Thyroid gland (tissue), 4 donors: ENCODE results near the gene CSTB. TPM values are rescaled to one million over a fixed set of nuclear protein-coding genes. Genes with fewer than 3 reads are reported as not detected.

Experiments
- DNase-seq, 2 donors: peaks; one replicate each; pipeline ENCODE4 v3.0.0-alpha.2; 2019
- H3K27ac ChIP-seq, 3 donors: fragments of 200-600 bp; sonication (generic); 1 replicate in 2 of 3; 2 replicates in 1 of 3; pipeline ENCODE4 v1.5.1; 2016 to 2019; ENCODE audit warnings: mild to moderate bottlenecking in 1 of 3, moderate library complexity in 1 of 3
- H3K27me3 ChIP-seq: fragments of 200-600 bp; sonication (generic); one replicate; pipeline ENCODE4 v1.5.1; 2019
- H3K36me3 ChIP-seq, 2 donors: fragments of 200-600 bp; sonication (generic); one replicate each; pipeline ENCODE4 v1.5.1; 2016 to 2019
- H3K4me1 ChIP-seq, 2 donors: fragments of 200-600 bp; sonication (generic); one replicate each; pipeline ENCODE4 v1.5.1; 2017 to 2019
- H3K4me3 ChIP-seq, 3 donors: fragments of 200-600 bp; sonication (generic); replicated peaks in 1 of 3; 1 replicate in 2 of 3; 2 replicates in 1 of 3; pipeline ENCODE4 v1.5.1; 2016; ENCODE audit warnings: mild to moderate bottlenecking in 1 of 3
- H3K9me3 ChIP-seq: fragments of 200-600 bp; sonication (generic); one replicate; pipeline ENCODE4 v1.5.1; 2017
- CTCF ChIP-seq, 6 experiments: fragments of 200-600 bp in 3 of 6; fragments of 450-650 bp in 3 of 6; sonication (generic) in 3 of 6; IDR thresholded peaks; one replicate each; pipeline ENCODE4 v1.5.1; 2016 to 2019; ENCODE audit warnings: antibody characterized with exemption in 6 of 6, mild to moderate bottlenecking in 2 of 6, inconsistent platforms in 1 of 6, moderate library complexity in 1 of 6
- POLR2A ChIP-seq, 2 donors: fragments of 450-650 bp; IDR thresholded peaks; one replicate each; pipeline ENCODE4 v1.6.1; 2017; ENCODE audit warnings: antibody characterized with exemption in 2 of 2, mild to moderate bottlenecking in 2 of 2, moderate library complexity in 1 of 2
- WGBS, 2 donors: methylation state at CpG; one replicate each; pipeline ENCODE4 v1.1.5; 2017; 5-methylcytosine and 5-hydroxymethylcytosine counted together
- intact Hi-C: fragments of 100-400 bp; cut with DNase I; formaldehyde crosslinking; loops from one replicate; pipeline ENCODE4 v1.15.1; 2023
- total RNA-seq, 4 donors: library from RNA; depleted of rRNA; stranded (reverse); fragments of >200 nt; gene quantifications; one replicate each; pipeline ENCODE4 v1.2.3, GENCODE V29; 2016

Gene CSTB
- total RNA-seq, 4 donors from 2014 or later: 9.1 to 32.4 (median 14.5) TPM

- Histone ChIP-seq H3K4me3 (no peak overlapping the region), H3K27ac (no peak overlapping the region), H3K27me3 (no peaks in the 10 kb centered on the region), H3K9me3 (no peaks in the 10 kb centered on the region), H3K36me3 (no peaks in the 10 kb centered on the region), H3K4me1 (peaks cover 0 to 4% of the 10 kb centered on the region in 2 donors)
- 83 to 85% methylated on average over 6 to 10 of the region's 14 CpGs for WGBS, 2 donors
- no peak for DNase-seq
- no peak for TF ChIP-seq POLR2A (IDR thresholded peaks at IDR 0.05)
- no peak for TF ChIP-seq CTCF (IDR thresholded peaks at IDR 0.05)
- intact Hi-C loops: no loop called here
These were observed 40.5 kb upstream of the CSTB start for GRCh38 chr21:43816611-43817071.

DNA sequence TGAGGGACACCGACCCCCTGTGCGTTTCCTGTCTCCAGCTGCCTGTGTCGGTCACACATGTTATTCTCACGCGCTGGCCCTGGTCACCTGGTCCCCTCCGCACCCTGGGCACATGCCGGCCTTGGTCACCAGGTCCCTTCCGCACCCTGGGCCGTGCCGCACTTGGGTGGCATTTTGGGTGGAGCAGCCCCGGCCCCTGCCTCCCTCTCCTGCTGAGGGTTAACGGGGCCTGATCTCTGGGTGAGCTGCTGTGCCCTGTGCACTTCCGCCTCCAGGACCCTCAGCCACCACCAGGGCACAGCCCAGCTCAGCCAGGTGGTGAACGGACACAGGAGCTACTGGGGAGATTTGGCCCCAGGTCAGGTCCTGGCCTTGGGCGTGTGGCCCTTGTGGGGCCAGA lies 39.9 kb upstream of the CSTB start:
- H3K4me1 ChIP-seq: peaks cover 2 to 11% of the 10 kb centered on the region in 2 donors
- no peaks in the 10 kb centered on the region for H3K9me3 ChIP-seq
- no peak overlapping the region for H3K4me3 ChIP-seq
- intact Hi-C loops: no loop called here
- 84 to 87% methylated on average over 9 to 14 of the region's 15 CpGs for WGBS, 2 donors
- TF ChIP-seq CTCF (IDR thresholded peaks at IDR 0.05): no peak
- TF ChIP-seq POLR2A (IDR thresholded peaks at IDR 0.05): no peak
- H3K36me3 ChIP-seq: no peaks in the 10 kb centered on the region
- H3K27ac ChIP-seq: no peak overlapping the region
- no peak for DNase-seq
- H3K27me3 ChIP-seq: no peaks in the 10 kb centered on the region

- 55 to 69% methylated on average over 8 of the region's 27 CpGs for WGBS, 2 donors
- H3K27ac ChIP-seq: no peak overlapping the region
- no peak for DNase-seq
- no peaks in the 10 kb centered on the region for H3K36me3 ChIP-seq
- peaks cover 4 to 17% of the 10 kb centered on the region in 2 donors for H3K4me1 ChIP-seq
- H3K9me3 ChIP-seq: no peaks in the 10 kb centered on the region
- TF ChIP-seq CTCF (IDR thresholded peaks at IDR 0.05): no peak
- TF ChIP-seq POLR2A (IDR thresholded peaks at IDR 0.05): no peak
- intact Hi-C loops: no loop called here
- no peaks in the 10 kb centered on the region for H3K27me3 ChIP-seq
- H3K4me3 ChIP-seq: no peak overlapping the region
These were observed 39.1 kb upstream of the CSTB start for GRCh38 chr21:43815107-43815613.

GRCh38 chr21:43814215-43815106 lies 38.4 kb upstream of the CSTB start:
- intact Hi-C loops: no loop called here
- Histone ChIP-seq H3K36me3 (no peaks in the 10 kb centered on the region), H3K4me1 (peaks cover 4 to 17% of the 10 kb centered on the region in 2 donors), H3K27me3 (no peaks in the 10 kb centered on the region), H3K27ac (no peak overlapping the region), H3K4me3 (no peak overlapping the region), H3K9me3 (no peaks in the 10 kb centered on the region)
- no peak for TF ChIP-seq POLR2A (IDR thresholded peaks at IDR 0.05)
- no peak for TF ChIP-seq CTCF (IDR thresholded peaks at IDR 0.05)
- no peak for DNase-seq
- WGBS, 2 donors: 74 to 81% methylated on average over 24 to 26 of the region's 28 CpGs

GRCh38 chr21:43813656-43813980 lies 37.5 kb upstream of the CSTB start:
- no peak overlapping the region for H3K4me3 ChIP-seq
- DNase-seq: no peak
- H3K27me3 ChIP-seq: no peaks in the 10 kb centered on the region
- intact Hi-C loops: no loop called here
- 97% methylated on average over 2 to 5 of the region's 5 CpGs for WGBS, 2 donors
- H3K36me3 ChIP-seq: no peaks in the 10 kb centered on the region
- TF ChIP-seq POLR2A (IDR thresholded peaks at IDR 0.05) (no peak), CTCF (IDR thresholded peaks at IDR 0.05) (no peak)
- no peaks in the 10 kb centered on the region for H3K9me3 ChIP-seq
- no peak overlapping the region for H3K27ac ChIP-seq
- peaks cover 4 to 17% of the 10 kb centered on the region in 2 donors for H3K4me1 ChIP-seq
